ENCODE data around the gene KIF3B. TPM values are rescaled to one million over a fixed set of nuclear protein-coding genes. Genes with fewer than 3 reads are reported as not detected.
"Not testable (repeated sequence)": the region's sequence is repeated elsewhere in the genome, so short reads cannot be mapped to it uniquely, and the experiment has no call there.

Gene KIF3B
- total RNA-seq, 1 donor from 2014 or later, result 55.3 TPM

DNA sequence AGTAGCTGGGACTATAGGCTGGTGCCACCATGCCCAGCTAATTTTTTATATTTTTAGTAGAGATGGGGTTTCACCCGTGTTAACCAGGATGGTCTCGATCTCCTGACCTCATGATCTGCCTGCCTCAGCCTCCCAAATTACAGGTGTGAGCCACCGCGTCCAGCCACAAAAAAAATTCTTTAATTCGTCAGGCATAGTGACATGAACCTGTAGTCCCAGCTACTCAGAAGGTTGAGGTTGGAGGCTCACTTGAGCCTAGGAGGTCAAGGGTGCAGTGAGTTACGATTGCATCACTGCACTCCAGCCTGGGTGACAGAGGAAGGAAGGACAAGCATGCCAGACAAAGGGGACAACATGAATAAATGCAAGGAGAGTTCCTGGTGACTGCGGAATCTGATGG, 61.2 kb downstream of the KIF3B start:
- Mint-ChIP-seq H3K27me3 (ENCODE audit: unreplicated experiment) (peaks cover 2% of the 10 kb centered on the region), H3K36me3 (ENCODE audit: unreplicated experiment) (no peaks in the 10 kb centered on the region), H3K4me1 (ENCODE audit: low read depth, unreplicated experiment) (peaks cover 2% of the 10 kb centered on the region), H3K9me3 (ENCODE audit: unreplicated experiment) (no peaks in the 10 kb centered on the region), H3K27ac (ENCODE audit: unreplicated experiment) (no peak overlapping the region), H3K4me3 (ENCODE audit: unreplicated experiment) (no peak overlapping the region)
- TF ChIP-seq, protein P1, sequence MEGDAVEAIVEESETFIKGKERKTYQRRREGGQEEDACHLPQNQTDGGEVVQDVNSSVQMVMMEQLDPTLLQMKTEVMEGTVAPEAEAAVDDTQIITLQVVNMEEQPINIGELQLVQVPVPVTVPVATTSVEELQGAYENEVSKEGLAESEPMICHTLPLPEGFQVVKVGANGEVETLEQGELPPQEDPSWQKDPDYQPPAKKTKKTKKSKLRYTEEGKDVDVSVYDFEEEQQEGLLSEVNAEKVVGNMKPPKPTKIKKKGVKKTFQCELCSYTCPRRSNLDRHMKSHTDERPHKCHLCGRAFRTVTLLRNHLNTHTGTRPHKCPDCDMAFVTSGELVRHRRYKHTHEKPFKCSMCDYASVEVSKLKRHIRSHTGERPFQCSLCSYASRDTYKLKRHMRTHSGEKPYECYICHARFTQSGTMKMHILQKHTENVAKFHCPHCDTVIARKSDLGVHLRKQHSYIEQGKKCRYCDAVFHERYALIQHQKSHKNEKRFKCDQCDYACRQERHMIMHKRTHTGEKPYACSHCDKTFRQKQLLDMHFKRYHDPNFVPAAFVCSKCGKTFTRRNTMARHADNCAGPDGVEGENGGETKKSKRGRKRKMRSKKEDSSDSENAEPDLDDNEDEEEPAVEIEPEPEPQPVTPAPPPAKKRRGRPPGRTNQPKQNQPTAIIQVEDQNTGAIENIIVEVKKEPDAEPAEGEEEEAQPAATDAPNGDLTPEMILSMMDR (IDR thresholded peaks at IDR 0.05; ENCODE audit: partially characterized antibody, unreplicated experiment), result no peak
- DNase-seq, result no peak

DNA sequence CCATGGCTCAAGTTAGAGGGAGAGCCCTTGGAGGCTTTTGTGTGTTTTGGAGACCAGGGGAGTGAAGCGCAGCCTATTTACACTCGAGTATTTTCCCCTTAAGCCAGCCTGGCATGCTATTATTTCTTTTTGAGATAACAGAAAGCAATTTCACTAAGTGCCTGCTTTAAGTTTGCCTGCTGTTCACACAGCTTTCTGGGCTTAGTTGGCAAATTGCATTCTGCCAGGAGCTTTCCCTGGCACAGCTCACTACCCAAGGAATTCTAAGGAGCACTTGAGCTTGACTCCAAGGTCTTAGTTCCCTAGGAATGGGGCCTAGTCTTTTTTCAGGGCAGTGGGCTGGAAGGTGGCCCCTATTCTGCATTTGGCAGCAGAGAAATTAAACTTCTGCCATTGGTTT, 61.7 kb downstream of the KIF3B start:
- no peak for DNase-seq
- H3K4me1 Mint-ChIP-seq (ENCODE audit: low read depth, unreplicated experiment), result peaks cover 2% of the 10 kb centered on the region
- H3K27me3 Mint-ChIP-seq (ENCODE audit: unreplicated experiment), result peaks cover 2% of the 10 kb centered on the region
- H3K27ac Mint-ChIP-seq (ENCODE audit: unreplicated experiment), result no peak overlapping the region
- H3K36me3 Mint-ChIP-seq (ENCODE audit: unreplicated experiment), result no peaks in the 10 kb centered on the region
- no peak overlapping the region for H3K4me3 Mint-ChIP-seq (ENCODE audit: unreplicated experiment)
- no peaks in the 10 kb centered on the region for H3K9me3 Mint-ChIP-seq (ENCODE audit: unreplicated experiment)
- TF ChIP-seq, protein P1 (IDR thresholded peaks at IDR 0.05; ENCODE audit: partially characterized antibody, unreplicated experiment), result no peak

DNA sequence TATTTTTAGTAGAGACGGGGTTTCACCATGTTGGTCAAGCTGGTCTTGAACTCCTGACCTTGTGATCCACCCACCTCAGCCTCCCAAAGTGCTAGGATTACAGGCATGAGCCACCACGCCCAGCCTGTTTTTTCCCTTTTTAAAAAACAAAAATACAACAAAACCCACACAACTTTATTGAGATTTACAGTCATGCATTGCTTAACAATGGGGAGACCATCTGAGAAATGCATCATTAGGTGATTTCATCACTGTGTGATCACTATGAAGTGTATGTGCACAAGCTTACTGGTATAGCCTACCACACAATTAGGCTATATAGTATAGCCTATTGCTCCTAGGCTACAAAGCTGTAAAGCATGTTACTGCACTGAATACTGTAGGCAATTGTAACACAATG, 63.6 kb downstream of the KIF3B start:
- not testable (repeated sequence) for H3K9me3 Mint-ChIP-seq (ENCODE audit: unreplicated experiment); H3K36me3 Mint-ChIP-seq (ENCODE audit: unreplicated experiment); H3K27ac Mint-ChIP-seq (ENCODE audit: unreplicated experiment); DNase-seq; H3K4me1 Mint-ChIP-seq (ENCODE audit: low read depth, unreplicated experiment); H3K27me3 Mint-ChIP-seq (ENCODE audit: unreplicated experiment); H3K4me3 Mint-ChIP-seq (ENCODE audit: unreplicated experiment)

DNA sequence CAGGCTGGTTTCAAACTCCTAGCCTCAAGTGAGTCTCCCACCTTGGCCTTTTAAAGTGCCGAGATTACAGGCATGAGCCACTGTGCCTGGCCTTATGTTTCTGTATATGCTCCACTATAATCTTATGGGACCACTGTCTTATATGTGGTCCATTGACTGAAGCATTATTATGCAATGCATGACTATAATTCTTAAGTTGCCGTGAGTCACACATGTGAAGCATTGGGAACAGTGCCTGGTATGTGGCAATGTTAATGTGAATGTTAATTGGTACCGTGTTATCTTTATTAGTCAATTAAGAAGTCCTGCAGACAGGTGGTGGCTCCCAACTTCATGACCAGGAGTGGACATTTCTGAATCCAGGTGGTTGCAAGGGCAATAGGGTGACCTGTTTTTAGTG, 66.0 kb downstream of the KIF3B start:
- peaks cover 2% of the 10 kb centered on the region for H3K4me1 Mint-ChIP-seq (ENCODE audit: low read depth, unreplicated experiment)
- H3K9me3 Mint-ChIP-seq (ENCODE audit: unreplicated experiment), result no peaks in the 10 kb centered on the region
- no peak overlapping the region for H3K27ac Mint-ChIP-seq (ENCODE audit: unreplicated experiment)
- H3K36me3 Mint-ChIP-seq (ENCODE audit: unreplicated experiment), result no peaks in the 10 kb centered on the region
- H3K27me3 Mint-ChIP-seq (ENCODE audit: unreplicated experiment), result no peaks in the 10 kb centered on the region
- no peak for DNase-seq
- no peak overlapping the region for H3K4me3 Mint-ChIP-seq (ENCODE audit: unreplicated experiment)
- TF ChIP-seq, protein P1 (IDR thresholded peaks at IDR 0.05; ENCODE audit: partially characterized antibody, unreplicated experiment), result no peak

DNA sequence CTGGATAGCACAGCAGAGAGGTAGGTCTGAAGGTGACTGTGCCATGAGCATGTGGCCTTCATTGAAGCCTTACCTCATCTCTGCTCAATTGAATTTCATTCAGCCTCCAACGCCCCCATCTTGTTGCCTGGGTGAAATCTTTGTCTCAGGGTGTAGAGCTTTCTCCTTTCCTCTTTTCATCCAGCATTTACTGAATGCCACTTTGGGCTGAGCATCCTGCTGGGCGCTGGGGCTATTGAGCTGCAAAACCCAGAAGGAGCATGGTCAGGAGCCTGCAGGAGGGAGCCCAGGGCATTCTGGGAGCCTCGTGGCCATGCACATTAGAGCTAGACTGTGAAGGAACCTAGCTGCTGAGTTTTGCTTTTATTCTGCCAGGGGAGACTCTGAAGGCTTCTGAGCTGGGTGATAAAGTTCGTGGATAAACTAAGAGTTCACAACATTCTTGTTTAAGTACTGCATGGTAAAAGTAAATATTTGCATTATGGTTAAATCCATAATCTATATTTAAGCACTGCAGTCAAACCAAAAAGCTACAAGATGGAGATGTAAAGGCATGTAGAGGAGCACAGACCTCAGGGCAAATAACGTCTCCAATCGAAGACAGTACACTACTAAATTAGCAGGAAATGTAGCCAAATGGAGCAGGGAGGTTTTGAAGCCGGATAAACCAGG, 67.5 kb downstream of the KIF3B start:
- DNase-seq, result no peak
- Mint-ChIP-seq H3K4me3 (ENCODE audit: unreplicated experiment) (no peak overlapping the region), H3K36me3 (ENCODE audit: unreplicated experiment) (no peaks in the 10 kb centered on the region), H3K9me3 (ENCODE audit: unreplicated experiment) (no peaks in the 10 kb centered on the region), H3K27me3 (ENCODE audit: unreplicated experiment) (no peaks in the 10 kb centered on the region), H3K27ac (ENCODE audit: unreplicated experiment) (no peak overlapping the region), H3K4me1 (ENCODE audit: low read depth, unreplicated experiment) (no peaks in the 10 kb centered on the region)
- TF ChIP-seq, protein P1 (IDR thresholded peaks at IDR 0.05; ENCODE audit: partially characterized antibody, unreplicated experiment), result no peak
